ENCODE measurements around the gene FREY1. TPM values are rescaled to one million over a fixed set of nuclear protein-coding genes. Genes with fewer than 3 reads are reported as not detected.

Gene FREY1
- total and polyA plus RNA-seq, 2 of the 8 experiments (the other 6 are each of a cell fraction or from before 2014, with no cell fraction given) = 0.32 to 1.1 TPM

- no peak for TF ChIP-seq CTCF (IDR thresholded peaks at IDR 0.05; ENCODE audit: control extremely low read depth in 1 of 3, insufficient read depth in 1 of 3, low read depth in 1 of 3, low read length in 3 of 3)
- no peak for TF ChIP-seq E2F6 (IDR thresholded peaks at IDR 0.05)
Measured at GRCh38 chr11:45879803-45880686, 27.0 kb downstream of the FREY1 start (continued).
